ENCODE measurements around the gene RIOX2.

- TF ChIP-seq RAD21 (CRISPR knock-in tag; IDR thresholded peaks at IDR 0.05) (no peak), POLR2AphosphoS5 (IDR thresholded peaks at IDR 0.05; ENCODE audit: low read depth, low read length) (no peak), IRF1 (CRISPR knock-in tag; IDR thresholded peaks at IDR 0.05; ENCODE audit: low read depth) (no peak)
These were observed 11.1 kb downstream of the RIOX2 start for GRCh38 chr3:97960993-97961766.

Data from HepG2 (cell line).